IMR-90 (cell line): Measurements from ENCODE around the gene EVL.

Experiments
- BHLHE40 ChIP-seq: fragments of 150-350 bp; IDR thresholded peaks from 2 replicates; pipeline ENCODE4 v1.6.1; 2016; ENCODE audit warnings: mild to moderate bottlenecking, low read depth, low read length
- CEBPB ChIP-seq: IDR thresholded peaks from 2 replicates; pipeline ENCODE4 v1.6.1; 2012; ENCODE audit warnings: low read depth, low read length, improper control_type of control experiment
- CHD1 ChIP-seq: IDR thresholded peaks from 2 replicates; pipeline ENCODE4 v1.6.1; 2012; ENCODE audit warnings: low read depth, low read length, improper control_type of control experiment
- FOS ChIP-seq: fragments of 150-350 bp; IDR thresholded peaks from 2 replicates; pipeline ENCODE4 v1.6.1; 2016; ENCODE audit warnings: low read depth, low read length
- MAFK ChIP-seq: IDR thresholded peaks from 2 replicates; pipeline ENCODE4 v1.6.1; 2012; ENCODE audit warnings: low read depth, low read length, improper control_type of control experiment
- MAZ ChIP-seq: IDR thresholded peaks from 2 replicates; pipeline ENCODE4 v1.6.1; 2012; ENCODE audit warnings: low read depth, mild to moderate bottlenecking, low read length, improper control_type of control experiment, moderate library complexity, borderline replicate concordance
- POLR2A ChIP-seq: IDR thresholded peaks from 2 replicates; pipeline ENCODE4 v1.6.1; 2012; ENCODE audit warnings: mild to moderate bottlenecking, low read depth, low read length
- RAD21 ChIP-seq: IDR thresholded peaks from 2 replicates; pipeline ENCODE4 v1.6.1; 2012; ENCODE audit warnings: low read length, improper control_type of control experiment
- RCOR1 ChIP-seq: IDR thresholded peaks from 2 replicates; pipeline ENCODE4 v1.6.1; 2012; ENCODE audit warnings: mild to moderate bottlenecking, low read length, improper control_type of control experiment; ENCODE audit not compliant: insufficient replicate concordance
- RFX5 ChIP-seq: IDR thresholded peaks from 2 replicates; pipeline ENCODE4 v1.8.0; 2012; ENCODE audit warnings: low read depth, mild to moderate bottlenecking, low read length, moderate library complexity
- SMC3 ChIP-seq: fragments of 150-350 bp; IDR thresholded peaks from 2 replicates; pipeline ENCODE4 v1.6.1; 2016; ENCODE audit warnings: low read depth, mild to moderate bottlenecking, antibody characterized with exemption, low read length, moderate library complexity
- USF2 ChIP-seq: fragments of 150-350 bp; IDR thresholded peaks from 2 replicates; pipeline ENCODE4 v1.6.1; 2017; ENCODE audit warnings: mild to moderate bottlenecking, antibody characterized with exemption, low read length, low read depth
- TF ChIP-seq, protein P1 (sequence below): conservative IDR thresholded peaks from 2 replicates; pipeline ENCODE4 v1.5.1; 2012; ENCODE audit warnings: mild to moderate bottlenecking, low read depth, low read length, improper control_type of control experiment
- TF ChIP-seq, protein P2 (sequence below): fragments of 150-350 bp; IDR thresholded peaks from 2 replicates; pipeline ENCODE4 v1.6.1; 2016; ENCODE audit warnings: low read depth, mild to moderate bottlenecking, low read length, moderate library complexity, borderline replicate concordance

- no peak for TF ChIP-seq USF2
- TF ChIP-seq RAD21, result no peak
- TF ChIP-seq RFX5, result no peak
- TF ChIP-seq, protein P1, sequence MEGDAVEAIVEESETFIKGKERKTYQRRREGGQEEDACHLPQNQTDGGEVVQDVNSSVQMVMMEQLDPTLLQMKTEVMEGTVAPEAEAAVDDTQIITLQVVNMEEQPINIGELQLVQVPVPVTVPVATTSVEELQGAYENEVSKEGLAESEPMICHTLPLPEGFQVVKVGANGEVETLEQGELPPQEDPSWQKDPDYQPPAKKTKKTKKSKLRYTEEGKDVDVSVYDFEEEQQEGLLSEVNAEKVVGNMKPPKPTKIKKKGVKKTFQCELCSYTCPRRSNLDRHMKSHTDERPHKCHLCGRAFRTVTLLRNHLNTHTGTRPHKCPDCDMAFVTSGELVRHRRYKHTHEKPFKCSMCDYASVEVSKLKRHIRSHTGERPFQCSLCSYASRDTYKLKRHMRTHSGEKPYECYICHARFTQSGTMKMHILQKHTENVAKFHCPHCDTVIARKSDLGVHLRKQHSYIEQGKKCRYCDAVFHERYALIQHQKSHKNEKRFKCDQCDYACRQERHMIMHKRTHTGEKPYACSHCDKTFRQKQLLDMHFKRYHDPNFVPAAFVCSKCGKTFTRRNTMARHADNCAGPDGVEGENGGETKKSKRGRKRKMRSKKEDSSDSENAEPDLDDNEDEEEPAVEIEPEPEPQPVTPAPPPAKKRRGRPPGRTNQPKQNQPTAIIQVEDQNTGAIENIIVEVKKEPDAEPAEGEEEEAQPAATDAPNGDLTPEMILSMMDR, result no peak
- no peak for TF ChIP-seq CEBPB
- no peak for TF ChIP-seq POLR2A
- no peak for TF ChIP-seq BHLHE40
- no peak for TF ChIP-seq MAFK
- TF ChIP-seq FOS, result no peak
- TF ChIP-seq, protein P2, sequence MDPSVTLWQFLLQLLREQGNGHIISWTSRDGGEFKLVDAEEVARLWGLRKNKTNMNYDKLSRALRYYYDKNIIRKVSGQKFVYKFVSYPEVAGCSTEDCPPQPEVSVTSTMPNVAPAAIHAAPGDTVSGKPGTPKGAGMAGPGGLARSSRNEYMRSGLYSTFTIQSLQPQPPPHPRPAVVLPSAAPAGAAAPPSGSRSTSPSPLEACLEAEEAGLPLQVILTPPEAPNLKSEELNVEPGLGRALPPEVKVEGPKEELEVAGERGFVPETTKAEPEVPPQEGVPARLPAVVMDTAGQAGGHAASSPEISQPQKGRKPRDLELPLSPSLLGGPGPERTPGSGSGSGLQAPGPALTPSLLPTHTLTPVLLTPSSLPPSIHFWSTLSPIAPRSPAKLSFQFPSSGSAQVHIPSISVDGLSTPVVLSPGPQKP, result no peak
- TF ChIP-seq SMC3, result no peak
- no peak for TF ChIP-seq MAZ
- TF ChIP-seq RCOR1, result no peak
- TF ChIP-seq CHD1, result no peak
These were observed 37.0 kb downstream of the EVL start for GRCh38 chr14:100102156-100102785.
